ENCODE results near the gene KLHL21. TPM values are rescaled to one million over a fixed set of nuclear protein-coding genes. Genes with fewer than 3 reads are reported as not detected.
A peak's percentile ranks its signal among the peaks of the same experiment; 100 is the strongest.

The KLHL21 gene
- total and polyA plus RNA-seq, 9 of the 15 experiments (the other 6 are each of a cell fraction or from before 2014, with no cell fraction given), result 2.1 to 42.1 (median 17.5) TPM

DNA sequence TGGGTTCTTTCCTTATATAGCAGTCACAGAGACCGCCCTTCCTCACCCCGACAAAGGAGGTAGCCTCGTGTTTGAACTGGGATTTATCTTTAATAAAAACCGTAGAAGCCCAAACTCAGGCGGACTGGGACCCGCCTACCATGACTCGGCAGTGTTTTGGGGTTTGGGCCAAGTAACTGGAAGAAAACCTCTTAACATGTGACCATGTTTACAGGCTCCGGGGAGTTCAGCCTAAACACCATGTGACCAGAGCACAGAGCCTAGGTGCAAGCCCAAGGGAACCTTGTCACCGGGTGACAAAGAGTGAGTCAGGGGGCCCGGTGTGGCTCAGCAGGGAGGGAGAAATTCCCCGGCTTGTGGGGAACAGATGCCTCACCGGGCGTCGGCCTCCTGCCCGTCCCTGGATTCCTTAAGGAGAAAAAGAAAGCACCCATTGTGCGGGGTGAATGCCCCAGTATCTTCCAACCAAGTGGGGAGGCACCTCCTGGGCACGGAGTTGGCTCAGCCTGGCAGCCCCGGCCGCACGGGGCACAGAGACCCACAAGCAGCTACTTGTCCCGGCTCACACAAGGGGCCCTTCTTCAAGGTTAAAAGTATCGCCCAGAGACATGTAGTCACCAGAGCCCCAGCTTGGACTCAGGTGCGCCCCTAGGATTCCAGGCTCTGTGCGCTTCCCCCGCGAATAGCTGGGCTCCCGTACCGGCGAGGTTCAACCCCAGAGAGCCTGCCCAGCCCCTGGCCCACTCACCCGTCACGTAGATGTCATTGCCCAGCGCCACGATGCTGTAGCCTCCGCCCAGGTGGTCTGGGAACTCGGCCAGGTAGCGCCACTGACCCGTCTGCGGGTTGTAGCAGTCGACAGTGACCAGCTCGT lies 1.4 kb downstream of the KLHL21 start (continued):
- TF ChIP-seq, protein P1, sequence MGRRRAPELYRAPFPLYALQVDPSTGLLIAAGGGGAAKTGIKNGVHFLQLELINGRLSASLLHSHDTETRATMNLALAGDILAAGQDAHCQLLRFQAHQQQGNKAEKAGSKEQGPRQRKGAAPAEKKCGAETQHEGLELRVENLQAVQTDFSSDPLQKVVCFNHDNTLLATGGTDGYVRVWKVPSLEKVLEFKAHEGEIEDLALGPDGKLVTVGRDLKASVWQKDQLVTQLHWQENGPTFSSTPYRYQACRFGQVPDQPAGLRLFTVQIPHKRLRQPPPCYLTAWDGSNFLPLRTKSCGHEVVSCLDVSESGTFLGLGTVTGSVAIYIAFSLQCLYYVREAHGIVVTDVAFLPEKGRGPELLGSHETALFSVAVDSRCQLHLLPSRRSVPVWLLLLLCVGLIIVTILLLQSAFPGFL (CRISPR knock-in tag; IDR thresholded peaks at IDR 0.05), result no peak
- TF ChIP-seq ZNF146 (CRISPR knock-in tag; IDR thresholded peaks at IDR 0.05; ENCODE audit: unreplicated experiment) (no peak), ATF7 (IDR thresholded peaks at IDR 0.05) (peak; percentile 61; the same call in 1 of the 2 replicates), NR2C2 (CRISPR knock-in tag; IDR thresholded peaks at IDR 0.05) (no peak), NR2C2 (tag; IDR thresholded peaks at IDR 0.05) (peak; percentile 85), KHSRP (IDR thresholded peaks at IDR 0.05) (no peak), FOXA3 (CRISPR knock-in tag; conservative IDR thresholded peaks at IDR 0.05 in 1 of 2, IDR thresholded peaks at IDR 0.05 in 1 of 2) (peak; percentile 67 to 84), ZNF707 (CRISPR knock-in tag; conservative IDR thresholded peaks at IDR 0.05) (no peak), PHTF2 (CRISPR knock-in tag; IDR thresholded peaks at IDR 0.05) (no peak), NCOA1 (IDR thresholded peaks at IDR 0.05; ENCODE audit: low read depth) (no peak; the same call in 1 of the 2 replicates), ZFP36 (IDR thresholded peaks at IDR 0.05; ENCODE audit: low read depth, low read length, partially characterized antibody) (no peak), MAZ (CRISPR knock-in tag; conservative IDR thresholded peaks at IDR 0.05 in 1 of 2, IDR thresholded peaks at IDR 0.05 in 1 of 2) (0 out of 4 replicates have a peak, but pooled peaks of 1 of the 2 experiments have one; percentile 58), PHF21A (IDR thresholded peaks at IDR 0.05; ENCODE audit: borderline replicate concordance, low read depth) (no peak)
- TF ChIP-seq, protein P2, sequence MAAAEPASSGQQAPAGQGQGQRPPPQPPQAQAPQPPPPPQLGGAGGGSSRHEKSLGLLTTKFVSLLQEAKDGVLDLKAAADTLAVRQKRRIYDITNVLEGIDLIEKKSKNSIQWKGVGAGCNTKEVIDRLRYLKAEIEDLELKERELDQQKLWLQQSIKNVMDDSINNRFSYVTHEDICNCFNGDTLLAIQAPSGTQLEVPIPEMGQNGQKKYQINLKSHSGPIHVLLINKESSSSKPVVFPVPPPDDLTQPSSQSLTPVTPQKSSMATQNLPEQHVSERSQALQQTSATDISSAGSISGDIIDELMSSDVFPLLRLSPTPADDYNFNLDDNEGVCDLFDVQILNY (CRISPR knock-in tag; IDR thresholded peaks at IDR 0.05), result no peak; the same call in 1 of the 2 replicates
- TF ChIP-seq, protein P3, sequence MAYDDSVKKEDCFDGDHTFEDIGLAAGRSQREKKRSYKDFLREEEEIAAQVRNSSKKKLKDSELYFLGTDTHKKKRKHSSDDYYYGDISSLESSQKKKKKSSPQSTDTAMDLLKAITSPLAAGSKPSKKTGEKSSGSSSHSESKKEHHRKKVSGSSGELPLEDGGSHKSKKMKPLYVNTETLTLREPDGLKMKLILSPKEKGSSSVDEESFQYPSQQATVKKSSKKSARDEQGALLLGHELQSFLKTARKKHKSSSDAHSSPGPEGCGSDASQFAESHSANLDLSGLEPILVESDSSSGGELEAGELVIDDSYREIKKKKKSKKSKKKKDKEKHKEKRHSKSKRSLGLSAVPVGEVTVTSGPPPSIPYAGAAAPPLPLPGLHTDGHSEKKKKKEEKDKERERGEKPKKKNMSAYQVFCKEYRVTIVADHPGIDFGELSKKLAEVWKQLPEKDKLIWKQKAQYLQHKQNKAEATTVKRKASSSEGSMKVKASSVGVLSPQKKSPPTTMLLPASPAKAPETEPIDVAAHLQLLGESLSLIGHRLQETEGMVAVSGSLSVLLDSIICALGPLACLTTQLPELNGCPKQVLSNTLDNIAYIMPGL (CRISPR knock-in tag; IDR thresholded peaks at IDR 0.05), result no peak; the same call in none of the 2 replicates
- TF ChIP-seq, protein P4, sequence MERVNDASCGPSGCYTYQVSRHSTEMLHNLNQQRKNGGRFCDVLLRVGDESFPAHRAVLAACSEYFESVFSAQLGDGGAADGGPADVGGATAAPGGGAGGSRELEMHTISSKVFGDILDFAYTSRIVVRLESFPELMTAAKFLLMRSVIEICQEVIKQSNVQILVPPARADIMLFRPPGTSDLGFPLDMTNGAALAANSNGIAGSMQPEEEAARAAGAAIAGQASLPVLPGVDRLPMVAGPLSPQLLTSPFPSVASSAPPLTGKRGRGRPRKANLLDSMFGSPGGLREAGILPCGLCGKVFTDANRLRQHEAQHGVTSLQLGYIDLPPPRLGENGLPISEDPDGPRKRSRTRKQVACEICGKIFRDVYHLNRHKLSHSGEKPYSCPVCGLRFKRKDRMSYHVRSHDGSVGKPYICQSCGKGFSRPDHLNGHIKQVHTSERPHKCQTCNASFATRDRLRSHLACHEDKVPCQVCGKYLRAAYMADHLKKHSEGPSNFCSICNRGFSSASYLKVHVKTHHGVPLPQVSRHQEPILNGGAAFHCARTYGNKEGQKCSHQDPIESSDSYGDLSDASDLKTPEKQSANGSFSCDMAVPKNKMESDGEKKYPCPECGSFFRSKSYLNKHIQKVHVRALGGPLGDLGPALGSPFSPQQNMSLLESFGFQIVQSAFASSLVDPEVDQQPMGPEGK (CRISPR knock-in tag; IDR thresholded peaks at IDR 0.05; ENCODE audit: borderline replicate concordance), result no peak
- TF ChIP-seq, protein P5, sequence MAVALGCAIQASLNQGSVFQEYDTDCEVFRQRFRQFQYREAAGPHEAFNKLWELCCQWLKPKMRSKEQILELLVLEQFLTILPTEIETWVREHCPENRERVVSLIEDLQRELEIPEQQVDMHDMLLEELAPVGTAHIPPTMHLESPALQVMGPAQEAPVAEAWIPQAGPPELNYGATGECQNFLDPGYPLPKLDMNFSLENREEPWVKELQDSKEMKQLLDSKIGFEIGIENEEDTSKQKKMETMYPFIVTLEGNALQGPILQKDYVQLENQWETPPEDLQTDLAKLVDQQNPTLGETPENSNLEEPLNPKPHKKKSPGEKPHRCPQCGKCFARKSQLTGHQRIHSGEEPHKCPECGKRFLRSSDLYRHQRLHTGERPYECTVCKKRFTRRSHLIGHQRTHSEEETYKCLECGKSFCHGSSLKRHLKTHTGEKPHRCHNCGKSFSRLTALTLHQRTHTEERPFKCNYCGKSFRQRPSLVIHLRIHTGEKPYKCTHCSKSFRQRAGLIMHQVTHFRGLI (CRISPR knock-in tag; IDR thresholded peaks at IDR 0.05), result no peak
- TF ChIP-seq, protein P6, sequence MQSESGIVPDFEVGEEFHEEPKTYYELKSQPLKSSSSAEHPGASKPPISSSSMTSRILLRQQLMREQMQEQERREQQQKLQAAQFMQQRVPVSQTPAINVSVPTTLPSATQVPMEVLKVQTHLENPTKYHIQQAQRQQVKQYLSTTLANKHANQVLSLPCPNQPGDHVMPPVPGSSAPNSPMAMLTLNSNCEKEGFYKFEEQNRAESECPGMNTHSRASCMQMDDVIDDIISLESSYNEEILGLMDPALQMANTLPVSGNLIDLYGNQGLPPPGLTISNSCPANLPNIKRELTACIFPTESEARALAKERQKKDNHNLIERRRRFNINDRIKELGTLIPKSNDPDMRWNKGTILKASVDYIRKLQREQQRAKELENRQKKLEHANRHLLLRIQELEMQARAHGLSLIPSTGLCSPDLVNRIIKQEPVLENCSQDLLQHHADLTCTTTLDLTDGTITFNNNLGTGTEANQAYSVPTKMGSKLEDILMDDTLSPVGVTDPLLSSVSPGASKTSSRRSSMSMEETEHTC (IDR thresholded peaks at IDR 0.05), result peak; percentile 93
